IMR-90 (cell line): ENCODE data around the gene PRSS33. TPM values are rescaled to one million over a fixed set of nuclear protein-coding genes. Genes with fewer than 3 reads are reported as not detected.

ENCODE experiments used
- ATAC-seq: fragments of 200-7000 bp; cut with Tn5 transposase; 2 replicates; pipeline ENCODE4 v1.9.1; 2020; ENCODE audit warnings: low read depth, mild to moderate bottlenecking, moderate library complexity
- BruUV-seq: library from RNA; stranded (reverse); fragments of 400-500 nt; replicated peaks from 2 replicates; lab custom pipeline; 2021; lab: Mats Ljungman, UMichigan
- CTCF ChIA-PET: fragments of 300-600 bp; formaldehyde crosslinking; extraction: SDS; loops from one replicate; lab custom pipeline; 2021; ENCODE audit warnings: antibody characterized with exemption; lab: Yijun Ruan, JAX
- POLR2A ChIA-PET: fragments of 300-600 bp; sonication (Branson Sonifier 250); formaldehyde crosslinking; loops from one replicate; lab custom pipeline; 2022; ENCODE audit warnings: antibody characterized with exemption; ENCODE audit not compliant: unreplicated experiment; lab: Charles Lee
- DNase-seq: peaks from one replicate; pipeline ENCODE4 v3.0.0; 2013
- H2AFZ ChIP-seq: replicated peaks from 2 replicates; pipeline ENCODE3; 2013; ENCODE audit warnings: low read length, mild to moderate bottlenecking; ENCODE audit not compliant: poor library complexity
- H2AK5ac ChIP-seq: 2 replicates; pipeline ENCODE4 v1.6.1; 2013; ENCODE audit warnings: low read depth, low read length, inconsistent platforms
- H2AK9ac ChIP-seq: replicated peaks from 2 replicates; pipeline ENCODE3; 2013; ENCODE audit warnings: mild to moderate bottlenecking, low read depth, low read length, moderate library complexity; ENCODE audit not compliant: poor library complexity
- H2BK120ac ChIP-seq: 2 replicates; pipeline ENCODE4 v1.6.1; 2013; ENCODE audit warnings: low read depth, low read length, inconsistent platforms
- H2BK15ac ChIP-seq: 3 replicates; pipeline ENCODE4 v1.6.1; 2013; ENCODE audit warnings: low read depth, low read length, inconsistent platforms
- H2BK20ac ChIP-seq: 2 replicates; pipeline ENCODE4 v1.6.1; 2013; ENCODE audit warnings: low read depth, mild to moderate bottlenecking, inconsistent platforms, low read length, moderate library complexity
- H2BK5ac ChIP-seq: 2 replicates; pipeline ENCODE4 v1.6.1; 2013; ENCODE audit warnings: mild to moderate bottlenecking, low read depth, low read length, inconsistent platforms; ENCODE audit not compliant: poor library complexity, severe bottlenecking
- H3K14ac ChIP-seq: replicated peaks from 2 replicates; pipeline ENCODE4 v1.6.1; 2013; ENCODE audit warnings: low read depth, low read length, inconsistent platforms
- H3K18ac ChIP-seq: 2 replicates; pipeline ENCODE4 v1.6.1; 2013; ENCODE audit warnings: low read depth, low read length, control low read depth
- H3K23ac ChIP-seq: 2 replicates; pipeline ENCODE4 v1.6.1; 2013; ENCODE audit warnings: low read depth, low read length, inconsistent platforms
- H3K27ac ChIP-seq: 2 replicates; pipeline ENCODE4 v1.5.1; 2013; ENCODE audit warnings: mild to moderate bottlenecking, control low read depth, low read length; ENCODE audit not compliant: insufficient read depth
- H3K27me3 ChIP-seq: 2 replicates; pipeline ENCODE4 v1.6.1; 2013; ENCODE audit warnings: low read length; ENCODE audit not compliant: control insufficient read depth, insufficient read depth
- H3K36me3 ChIP-seq: 2 replicates; pipeline ENCODE4 v1.6.1; 2013; ENCODE audit warnings: low read length, mixed read lengths; ENCODE audit not compliant: control insufficient read depth, insufficient read depth
- H3K4ac ChIP-seq: 2 replicates; pipeline ENCODE4 v1.6.1; 2013; ENCODE audit warnings: low read depth, low read length, inconsistent platforms
- H3K4me1 ChIP-seq: 2 replicates; pipeline ENCODE4 v1.6.1; 2013; ENCODE audit warnings: low read length, mixed read lengths; ENCODE audit not compliant: control insufficient read depth, insufficient read depth
- H3K4me2 ChIP-seq: 2 replicates; pipeline ENCODE4 v1.6.1; 2013; ENCODE audit warnings: low read depth, mild to moderate bottlenecking, control low read depth, low read length, moderate library complexity
- H3K4me3 ChIP-seq: 2 replicates; pipeline ENCODE4 v1.5.1; 2013; ENCODE audit warnings: low read depth, mild to moderate bottlenecking, control low read depth, low read length, moderate library complexity; ENCODE audit not compliant: insufficient read depth
- H3K56ac ChIP-seq: 2 replicates; pipeline ENCODE4 v1.6.1; 2013; ENCODE audit warnings: low read length, inconsistent platforms; ENCODE audit not compliant: insufficient read depth; ENCODE audit errors: extremely low read depth
- H3K79me1 ChIP-seq, 2 experiments: 2 replicates each; pipeline ENCODE4 v1.6.1; 2013; ENCODE audit warnings: low read length in 2 of 2, inconsistent platforms in 1 of 2, low read depth in 1 of 2
- H3K9ac ChIP-seq: 2 replicates; pipeline ENCODE4 v1.6.1; 2013; ENCODE audit warnings: low read depth, low read length, control low read depth
- H3K9me1 ChIP-seq: 2 replicates; pipeline ENCODE4 v1.6.1; 2013; ENCODE audit warnings: low read length, inconsistent platforms; ENCODE audit not compliant: insufficient read depth
- H3K9me3 ChIP-seq: 2 replicates; pipeline ENCODE4 v1.6.1; 2013; ENCODE audit warnings: low read length; ENCODE audit not compliant: control insufficient read depth, insufficient read depth
- H4K20me1 ChIP-seq: 2 replicates; pipeline ENCODE4 v1.6.1; 2013; ENCODE audit warnings: low read length, inconsistent platforms; ENCODE audit not compliant: insufficient read depth
- H4K5ac ChIP-seq: 2 replicates; pipeline ENCODE4 v1.6.1; 2013; ENCODE audit warnings: mild to moderate bottlenecking, low read depth, low read length, control low read depth
- H4K8ac ChIP-seq, 2 experiments: 2 replicates each; pipeline ENCODE4 v1.6.1; 2013; ENCODE audit warnings: low read depth in 2 of 2, low read length in 2 of 2, control low read depth in 1 of 2, inconsistent platforms in 1 of 2
- H4K91ac ChIP-seq: 2 replicates; pipeline ENCODE4 v1.6.1; 2013; ENCODE audit warnings: low read depth, low read length, inconsistent platforms; ENCODE audit not compliant: insufficient read depth
- BHLHE40 ChIP-seq: fragments of 150-350 bp; IDR thresholded peaks from 2 replicates; pipeline ENCODE4 v1.6.1; 2016; ENCODE audit warnings: mild to moderate bottlenecking, low read depth, low read length
- CHD1 ChIP-seq: IDR thresholded peaks from 2 replicates; pipeline ENCODE4 v1.6.1; 2012; ENCODE audit warnings: low read depth, low read length, improper control_type of control experiment
- MAZ ChIP-seq: IDR thresholded peaks from 2 replicates; pipeline ENCODE4 v1.6.1; 2012; ENCODE audit warnings: low read depth, mild to moderate bottlenecking, low read length, improper control_type of control experiment, moderate library complexity, borderline replicate concordance
- POLR2A ChIP-seq: IDR thresholded peaks from 2 replicates; pipeline ENCODE4 v1.6.1; 2012; ENCODE audit warnings: mild to moderate bottlenecking, low read depth, low read length
- WGBS, 2 experiments: methylation state at CpG; one replicate each; pipeline versions ENCODE4 v1.1.5 to v1.1.7; 2013; ENCODE audit warnings: missing lambda C conversion rate in 2 of 2; ENCODE audit not compliant: insufficient read length in 1 of 2; ENCODE audit errors: extremely low coverage in 2 of 2; 5-methylcytosine and 5-hydroxymethylcytosine counted together
- dilution Hi-C: fragments of 300-500 bp; cut with HindIII; formaldehyde crosslinking; loops from one replicate; pipeline ENCODE4 v1.14.3; 2018; ENCODE audit warnings: low sequenced_read_pairs; ENCODE audit not compliant: unreplicated experiment
- in situ Hi-C: fragments of 300-500 bp; cut with MboI; formaldehyde crosslinking; loops from 3 replicates; pipeline ENCODE4 v1.14.3; 2019; ENCODE audit warnings: low sequenced_read_pairs, inconsistent platforms, mixed read lengths
- intact Hi-C: fragments of 100-400 bp; cut with micrococcal nuclease; formaldehyde crosslinking; loops from 2 replicates; pipeline ENCODE4 v1.10.0; 2022
- polyA plus RNA-seq, 3 experiments: library from polyadenylated mRNA; depleted of rRNA; stranded (reverse); fragments of >200 nt; gene quantifications; 2 replicates each; pipeline ENCODE4 v1.2.3, GENCODE V29; 2012; ENCODE audit warnings: low replicate concordance in 1 of 3
- total RNA-seq: library from RNA; depleted of rRNA; stranded (reverse); fragments of >200 nt; gene quantifications from 2 replicates; pipeline ENCODE4 v1.2.3, GENCODE V29; 2012
- TF ChIP-seq, protein P1 (sequence below): fragments of 150-350 bp; IDR thresholded peaks from 2 replicates; pipeline ENCODE4 v1.6.1; 2016; ENCODE audit warnings: low read depth, mild to moderate bottlenecking, low read length, moderate library complexity, borderline replicate concordance

Gene PRSS33
- total and polyA plus RNA-seq, 2 of the 4 experiments (the other 2 are of a cell fraction) = not detected

DNA sequence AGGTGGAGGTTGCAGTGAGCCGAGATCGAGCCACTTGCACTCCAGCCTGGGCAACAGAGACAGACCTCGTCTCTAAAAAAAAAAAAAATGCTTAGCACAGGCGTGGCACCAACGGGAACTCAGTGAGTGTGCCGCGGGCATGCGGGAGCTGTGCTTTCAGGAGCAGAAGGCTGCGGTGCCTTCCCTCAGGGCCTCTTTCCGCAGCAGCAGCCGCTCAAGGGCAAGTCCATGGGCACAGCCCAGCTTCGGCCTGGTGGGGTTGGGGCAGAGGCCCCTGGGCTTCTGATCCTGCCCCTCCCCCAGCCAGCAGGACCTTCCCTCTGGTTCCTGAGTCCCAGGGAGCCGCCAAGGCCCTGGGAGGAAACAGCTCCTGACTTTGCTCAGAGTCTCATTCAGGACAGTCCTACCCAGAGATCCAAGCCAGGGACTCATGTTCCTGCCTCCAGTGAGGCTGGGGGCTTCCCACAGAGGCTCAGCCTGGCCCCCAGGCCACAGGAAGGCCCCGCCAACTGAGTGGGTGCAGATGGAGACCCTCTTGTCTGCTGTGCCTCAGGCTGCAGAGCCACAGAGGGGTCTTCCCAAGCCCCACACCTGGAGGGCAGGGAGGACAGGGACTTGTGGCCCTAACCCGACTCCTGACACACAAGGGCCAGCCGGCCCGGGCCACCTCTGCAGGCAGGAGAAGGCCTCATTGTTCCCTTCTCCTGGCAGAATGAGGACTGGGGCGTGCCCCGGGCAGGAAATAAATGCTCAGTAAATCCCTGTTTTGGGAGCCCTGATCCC lies 39.4 kb upstream of the PRSS33 start:
- intact Hi-C loops (no loop called here), in situ Hi-C loops (no loop called here)
- ATAC-seq = no peak

More for the DNA sequence above, 39.4 kb upstream of the PRSS33 start:
- Histone ChIP-seq H3K9me3 (no peaks in the 10 kb centered on the region), H3K4ac (no peak overlapping the region), H3K9me1 (no peaks in the 10 kb centered on the region), H2AK5ac (no peak overlapping the region), H3K27me3 (peaks cover 61% of the 10 kb centered on the region), H4K20me1 (no peaks in the 10 kb centered on the region), H2BK15ac (no peak overlapping the region), H4K8ac (no peak overlapping the region), H2BK20ac (no peak overlapping the region), H3K4me1 (no peaks in the 10 kb centered on the region), H2AFZ (no peak overlapping the region), H3K18ac (no peak overlapping the region), H3K14ac (no peak overlapping the region), H3K56ac (no peak overlapping the region), H3K36me3 (no peaks in the 10 kb centered on the region), H3K9ac (no peak overlapping the region), H3K27ac (no peak overlapping the region), H3K23ac (no peak overlapping the region), H4K91ac (no peak overlapping the region), H4K5ac (no peak overlapping the region), H2BK5ac (no peak overlapping the region), H3K4me3 (no peak overlapping the region), H2BK120ac (no peak overlapping the region), H3K4me2 (no peak overlapping the region), H2AK9ac (no peak overlapping the region), H3K79me1 (no peaks in the 10 kb centered on the region)
- dilution Hi-C loops = no loop called here
- ChIA-PET POLR2A (no interaction called here), CTCF (no interaction called here)
- no TSS peak for BruUV-seq
- DNase-seq = no peak
- TF ChIP-seq BHLHE40 = no peak
- TF ChIP-seq MAZ = no peak
- no peak for TF ChIP-seq POLR2A
- TF ChIP-seq, protein P1, sequence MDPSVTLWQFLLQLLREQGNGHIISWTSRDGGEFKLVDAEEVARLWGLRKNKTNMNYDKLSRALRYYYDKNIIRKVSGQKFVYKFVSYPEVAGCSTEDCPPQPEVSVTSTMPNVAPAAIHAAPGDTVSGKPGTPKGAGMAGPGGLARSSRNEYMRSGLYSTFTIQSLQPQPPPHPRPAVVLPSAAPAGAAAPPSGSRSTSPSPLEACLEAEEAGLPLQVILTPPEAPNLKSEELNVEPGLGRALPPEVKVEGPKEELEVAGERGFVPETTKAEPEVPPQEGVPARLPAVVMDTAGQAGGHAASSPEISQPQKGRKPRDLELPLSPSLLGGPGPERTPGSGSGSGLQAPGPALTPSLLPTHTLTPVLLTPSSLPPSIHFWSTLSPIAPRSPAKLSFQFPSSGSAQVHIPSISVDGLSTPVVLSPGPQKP = no peak
- no peak for TF ChIP-seq CHD1
- WGBS, 2 experiments = 60% methylated on average over 6 of the region's 19 CpGs; no CpG with 5 or more reads in 1 of the 2 experiments
